Activated B cell treated with CpG ODN at 0.5 μM for 24 hours (primary cell): Measurements from ENCODE around the gene PARP1. TPM values are rescaled to one million over a fixed set of nuclear protein-coding genes. Genes with fewer than 3 reads are reported as not detected.

ENCODE experiments used
- ATAC-seq: fragments of 200-7000 bp; cut with Tn5 transposase; one replicate; pipeline ENCODE4 v1.10.0; 2021; ENCODE audit warnings: low read depth, mild to moderate bottlenecking, moderate library complexity
- CTCF ChIA-PET: fragments of 350-600 bp; sonication (Branson Sonifier 250); formaldehyde crosslinking; loops from one replicate; lab custom pipeline; 2021; ENCODE audit warnings: antibody characterized with exemption; lab: Charles Lee
- POLR2A ChIA-PET: fragments of 350-600 bp; sonication (Branson Sonifier 250); formaldehyde crosslinking; loops from one replicate; lab custom pipeline; 2021; ENCODE audit warnings: antibody characterized with exemption; lab: Charles Lee
- DNase-seq: peaks from one replicate; pipeline ENCODE4 v3.0.0; 2022
- H3K27ac Mint-ChIP-seq: one replicate; pipeline ENCODE4 v1.8.0; 2020; ENCODE audit warnings: mixed read lengths
- H3K27me3 Mint-ChIP-seq: one replicate; pipeline ENCODE4 v1.8.0; 2021; ENCODE audit warnings: mixed read lengths
- H3K36me3 Mint-ChIP-seq: one replicate; pipeline ENCODE4 v1.8.0; 2021; ENCODE audit warnings: low read depth, mixed read lengths
- H3K4me1 Mint-ChIP-seq: one replicate; pipeline ENCODE4 v1.8.0; 2021; ENCODE audit warnings: mixed read lengths
- H3K4me3 Mint-ChIP-seq: one replicate; pipeline ENCODE4 v1.8.0; 2020; ENCODE audit warnings: mild to moderate bottlenecking, mixed read lengths
- H3K9me3 Mint-ChIP-seq: one replicate; pipeline ENCODE4 v1.8.0; 2020; ENCODE audit warnings: mixed read lengths
- intact Hi-C: fragments of 100-400 bp; cut with micrococcal nuclease; formaldehyde crosslinking; loops from one replicate; pipeline ENCODE4 v1.15.1; 2024
- total RNA-seq: library from RNA; stranded (reverse); gene quantifications from 2 replicates; pipeline ENCODE4 v1.2.3, GENCODE V29; 2022
- TF ChIP-seq, protein P1 (sequence below): fragments of 200-600 bp; IDR thresholded peaks from one replicate; pipeline ENCODE4 v1.8.0; 2022; ENCODE audit warnings: antibody characterized with exemption, mild to moderate bottlenecking

PARP1 gene
- total RNA-seq, 1 donor from 2014 or later: 260 TPM

GRCh38 chr1:226420897-226421296 is 13.0 kb upstream of the PARP1 start:
- no peaks in the 10 kb centered on the region for H3K36me3 Mint-ChIP-seq
- DNase-seq: no peak
- TF ChIP-seq, protein P1, sequence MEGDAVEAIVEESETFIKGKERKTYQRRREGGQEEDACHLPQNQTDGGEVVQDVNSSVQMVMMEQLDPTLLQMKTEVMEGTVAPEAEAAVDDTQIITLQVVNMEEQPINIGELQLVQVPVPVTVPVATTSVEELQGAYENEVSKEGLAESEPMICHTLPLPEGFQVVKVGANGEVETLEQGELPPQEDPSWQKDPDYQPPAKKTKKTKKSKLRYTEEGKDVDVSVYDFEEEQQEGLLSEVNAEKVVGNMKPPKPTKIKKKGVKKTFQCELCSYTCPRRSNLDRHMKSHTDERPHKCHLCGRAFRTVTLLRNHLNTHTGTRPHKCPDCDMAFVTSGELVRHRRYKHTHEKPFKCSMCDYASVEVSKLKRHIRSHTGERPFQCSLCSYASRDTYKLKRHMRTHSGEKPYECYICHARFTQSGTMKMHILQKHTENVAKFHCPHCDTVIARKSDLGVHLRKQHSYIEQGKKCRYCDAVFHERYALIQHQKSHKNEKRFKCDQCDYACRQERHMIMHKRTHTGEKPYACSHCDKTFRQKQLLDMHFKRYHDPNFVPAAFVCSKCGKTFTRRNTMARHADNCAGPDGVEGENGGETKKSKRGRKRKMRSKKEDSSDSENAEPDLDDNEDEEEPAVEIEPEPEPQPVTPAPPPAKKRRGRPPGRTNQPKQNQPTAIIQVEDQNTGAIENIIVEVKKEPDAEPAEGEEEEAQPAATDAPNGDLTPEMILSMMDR: no peak
- H3K9me3 Mint-ChIP-seq: no peaks in the 10 kb centered on the region
- peaks cover 6% of the 10 kb centered on the region for H3K4me1 Mint-ChIP-seq
- POLR2A ChIA-PET: interaction anchor here (0.8 kb wide), 1 partner anchor 13 kb away, joined by 3 read pairs; the partner anchor contains the start of gene PARP1
- CTCF ChIA-PET: no interaction called here
- H3K27me3 Mint-ChIP-seq: no peaks in the 10 kb centered on the region
- H3K4me3 Mint-ChIP-seq: no peak overlapping the region
- no peak overlapping the region for H3K27ac Mint-ChIP-seq
- ATAC-seq: no peak
- intact Hi-C loops: no loop called here

DNA sequence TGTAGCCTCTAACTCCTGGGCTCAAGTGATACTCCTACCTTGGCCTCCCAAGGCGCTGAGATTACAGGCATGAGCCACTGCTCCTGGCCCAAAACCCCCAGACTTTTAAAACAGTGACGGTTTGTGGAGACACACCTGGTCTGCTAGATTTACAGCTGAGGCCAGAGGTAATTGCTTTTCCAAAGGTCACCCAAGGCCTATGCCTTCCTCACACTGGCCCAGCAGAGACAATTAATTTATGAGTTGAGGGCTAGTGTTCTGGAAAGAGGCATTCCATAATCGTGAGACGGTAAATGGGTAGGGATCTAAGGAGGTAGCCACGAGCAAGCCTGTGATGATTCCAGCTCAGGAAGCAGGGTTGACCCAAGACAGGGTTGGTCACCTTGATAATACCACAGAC is 12.4 kb upstream of the PARP1 start:
- Mint-ChIP-seq H3K9me3 (no peaks in the 10 kb centered on the region), H3K27ac (no peak overlapping the region), H3K4me3 (no peak overlapping the region), H3K27me3 (no peaks in the 10 kb centered on the region), H3K36me3 (no peaks in the 10 kb centered on the region), H3K4me1 (peaks cover under 1% of the 10 kb centered on the region)
- CTCF ChIA-PET: interaction anchor here (1.2 kb wide), 1 partner anchor 12 kb away, joined by 6 read pairs; the partner anchor contains the start of gene PARP1
- no peak for ATAC-seq
- POLR2A ChIA-PET: interaction anchor here (0.8 kb wide), 1 partner anchor 12 kb away, joined by 3 read pairs; the partner anchor contains the start of gene PARP1
- intact Hi-C loops: no loop called here
- TF ChIP-seq, protein P1: no peak
- DNase-seq: no peak

GRCh38 chr1:226419284-226420029 is 11.6 kb upstream of the PARP1 start:
- CTCF ChIA-PET: interaction anchor here (1.2 kb wide), 1 partner anchor 11 kb away, joined by 6 read pairs; the partner anchor contains the start of gene PARP1
- H3K36me3 Mint-ChIP-seq: no peaks in the 10 kb centered on the region
- no peak overlapping the region for H3K4me3 Mint-ChIP-seq
- intact Hi-C loops: no loop called here
- TF ChIP-seq, protein P1: no peak
- H3K27me3 Mint-ChIP-seq: no peaks in the 10 kb centered on the region
- H3K27ac Mint-ChIP-seq: no peak overlapping the region
- H3K9me3 Mint-ChIP-seq: no peaks in the 10 kb centered on the region
- ATAC-seq: no peak
- H3K4me1 Mint-ChIP-seq: no peaks in the 10 kb centered on the region
- POLR2A ChIA-PET: no interaction called here
- no peak for DNase-seq

GRCh38 chr1:226417830-226418546 is 10.1 kb upstream of the PARP1 start:
- H3K27ac Mint-ChIP-seq: no peak overlapping the region
- no peaks in the 10 kb centered on the region for H3K27me3 Mint-ChIP-seq
- DNase-seq (no peak), ATAC-seq (no peak)
- no peaks in the 10 kb centered on the region for H3K9me3 Mint-ChIP-seq
- CTCF ChIA-PET: interaction anchor here (1.5 kb wide), 1 partner anchor 10 kb away, joined by 4 read pairs; the partner anchor contains the start of gene PARP1
- TF ChIP-seq, protein P1: no peak
- intact Hi-C loops: no loop called here
- no peaks in the 10 kb centered on the region for H3K4me1 Mint-ChIP-seq
- no peaks in the 10 kb centered on the region for H3K36me3 Mint-ChIP-seq
- H3K4me3 Mint-ChIP-seq: no peak overlapping the region
- POLR2A ChIA-PET: no interaction called here

- H3K4me1 Mint-ChIP-seq: no peaks in the 10 kb centered on the region
These were observed 9.5 kb upstream of the PARP1 start for GRCh38 chr1:226417350-226417749.

More at GRCh38 chr1:226417350-226417749, 9.5 kb upstream of the PARP1 start:
- CTCF ChIA-PET: interaction anchor here (1.5 kb wide), 1 partner anchor 9 kb away, joined by 4 read pairs; the partner anchor contains the start of gene PARP1
- H3K9me3 Mint-ChIP-seq: no peaks in the 10 kb centered on the region
- ATAC-seq (no peak), DNase-seq (no peak)
- intact Hi-C loops: no loop called here
- H3K27me3 Mint-ChIP-seq: no peaks in the 10 kb centered on the region
- no peak overlapping the region for H3K4me3 Mint-ChIP-seq
- H3K27ac Mint-ChIP-seq: no peak overlapping the region
- TF ChIP-seq, protein P1: no peak
- H3K36me3 Mint-ChIP-seq: no peaks in the 10 kb centered on the region
- POLR2A ChIA-PET: no interaction called here
